Stimulated activated CD8-positive, alpha-beta memory T cell treated with anti-CD3 and anti-CD28 coated beads, Interleukin-7, amount 100 ng/mL, for 48 hours (primary cell): ENCODE data around the gene FUNDC2.
"Not testable (repeated sequence)": the region's sequence is repeated elsewhere in the genome, so short reads cannot be mapped to it uniquely, and the experiment has no call there.

Experiments used
- DNase-seq, 2 donors: peaks; one replicate each; pipeline ENCODE4 v3.0.0-alpha.2; 2020; ENCODE audit warnings: low read depth in 1 of 2; ENCODE audit errors: extremely low read depth in 1 of 2

FUNDC2 gene

GRCh38 chrX:155026727-155027508, at the start of gene FUNDC2:
TSS of gene FUNDC2 (plus strand) at chrX:155026844. CDS start at chrX:155026939, 95 bp downstream.
- peak; percentile 84 to 91 for DNase-seq

GRCh38 chrX:154979629-154980028, 47.0 kb upstream of the FUNDC2 start:
- DNase-seq, result no peak

- peak; percentile 35 to 58 for DNase-seq
These were observed 46.1 kb upstream of the FUNDC2 start for GRCh38 chrX:154980330-154981115.

- no peak for DNase-seq
These were observed 45.6 kb upstream of the FUNDC2 start for GRCh38 chrX:154981116-154981411.

- no peak for DNase-seq
These were observed 39.6 kb upstream of the FUNDC2 start for GRCh38 chrX:154986826-154987575.

GRCh38 chrX:154987940-154988339, 38.7 kb upstream of the FUNDC2 start:
- no peak for DNase-seq

GRCh38 chrX:154988719-154989118, 37.9 kb upstream of the FUNDC2 start:
- no peak for DNase-seq

- no peak for DNase-seq
These were observed 36.1 kb upstream of the FUNDC2 start for GRCh38 chrX:154990496-154990895.

- no peak for DNase-seq
These were observed 35.6 kb upstream of the FUNDC2 start for GRCh38 chrX:154991039-154991438.

GRCh38 chrX:154991476-154991875, 35.2 kb upstream of the FUNDC2 start:
- DNase-seq, result no peak

- no peak for DNase-seq
These were observed 28.3 kb upstream of the FUNDC2 start for GRCh38 chrX:154998204-154998880.

- DNase-seq, result no peak
These were observed 25.8 kb upstream of the FUNDC2 start for GRCh38 chrX:155000841-155001240.

- no peak for DNase-seq
These were observed 24.8 kb upstream of the FUNDC2 start for GRCh38 chrX:155001873-155002272.

- DNase-seq, result no peak
These were observed 21.5 kb upstream of the FUNDC2 start for GRCh38 chrX:155005190-155005589.

GRCh38 chrX:155006379-155006778, 20.3 kb upstream of the FUNDC2 start:
- not testable (repeated sequence) for DNase-seq

GRCh38 chrX:155006913-155007671, 19.6 kb upstream of the FUNDC2 start:
- DNase-seq, result not testable (repeated sequence)

- not testable (repeated sequence) for DNase-seq
These were observed 18.1 kb upstream of the FUNDC2 start for GRCh38 chrX:155008578-155008977.

GRCh38 chrX:155009994-155010472, 16.6 kb upstream of the FUNDC2 start:
- no peak for DNase-seq

- no peak for DNase-seq
These were observed 6.1 kb upstream of the FUNDC2 start for GRCh38 chrX:155020591-155020990.

- no peak for DNase-seq
These were observed 4.1 kb upstream of the FUNDC2 start, which contains the start of gene F8 for GRCh38 chrX:155022585-155022984. TSS of gene F8 (minus strand) at chrX:155022723. CDS start at chrX:155022552, 171 bp downstream.
